Measurements from ENCODE around the gene NXN. TPM values are rescaled to one million over a fixed set of nuclear protein-coding genes. Genes with fewer than 3 reads are reported as not detected.

Gene NXN
- total RNA-seq, 5 donors from 2014 or later (not counting 1 experiment from before 2014, with no cell fraction given): 0.56 to 1.3 (median 0.96) TPM

- Histone ChIP-seq H3K4me1 (ENCODE audit: control insufficient read depth in 1 of 2, extremely low read depth in 1 of 2, insufficient read depth in 2 of 2, low read length in 2 of 2) (no peaks in the 10 kb centered on the region), H3K9me3 (no peaks in the 10 kb centered on the region), H3K27ac (ENCODE audit: low read length) (no peak overlapping the region), H3K36me3 (ENCODE audit: control insufficient read depth in 2 of 2, extremely low read depth in 1 of 2, insufficient read depth in 1 of 2, low read length in 1 of 2) (no peaks in the 10 kb centered on the region), H3K4me3 (ENCODE audit: control insufficient read depth in 1 of 2, extremely low read depth in 1 of 2, low read length in 1 of 2) (no peak overlapping the region), H3K27me3 (replicated peaks in 1 of 2; ENCODE audit: control insufficient read depth in 2 of 2, extremely low read depth in 1 of 2, insufficient read depth in 2 of 2, low read length in 1 of 2) (peaks cover 2 to 63% of the 10 kb centered on the region in 2 experiments)
- DNase-seq: no peak
- CTCF ChIA-PET: interaction anchor here in 1 of 2 donors (0.6 kb wide), 1 partner anchor 19 kb away, joined by 4 read pairs; no protein-coding TSS in a partner anchor
- ATAC-seq (replicated peaks in 1 of 4): no peak
- no peaks in the 10 kb centered on the region for H3K9me3 Mint-ChIP-seq
- POLR2A ChIA-PET: interaction anchor here in 1 of 2 donors (0.7 kb wide), 1 partner anchor 53 kb away, joined by 7 read pairs; no protein-coding TSS in a partner anchor
- peaks cover 3 to 5% (median 5%) of the 10 kb centered on the region in 3 donors for H3K4me1 Mint-ChIP-seq
- H3K27me3 Mint-ChIP-seq: peaks cover 38 to 62% of the 10 kb centered on the region in 2 donors
- no peak overlapping the region for H3K4me3 Mint-ChIP-seq
- no peak overlapping the region for H3K27ac Mint-ChIP-seq
- no CpG with 5 or more reads among the region's 9 CpGs for WGBS (ENCODE audit: insufficient coverage)
- H3K36me3 Mint-ChIP-seq: no peaks in the 10 kb centered on the region
These were observed 9.2 kb downstream of the NXN start for GRCh38 chr17:970364-970763.

GRCh38 chr17:969811-970355, 9.7 kb downstream of the NXN start:
- DNase-seq (no peak), ATAC-seq (replicated peaks in 1 of 4) (no peak)
- no peak overlapping the region for H3K4me3 Mint-ChIP-seq
- H3K27ac Mint-ChIP-seq: no peak overlapping the region
- no peaks in the 10 kb centered on the region for H3K9me3 Mint-ChIP-seq
- ChIA-PET CTCF (interaction anchor here in 1 of 2 donors (0.6 kb wide), 1 partner anchor 19 kb away, joined by 4 read pairs; no protein-coding TSS in a partner anchor), POLR2A (interaction anchor here in 1 of 2 donors (0.7 kb wide), 1 partner anchor 52 kb away, joined by 7 read pairs; no protein-coding TSS in a partner anchor)
- Histone ChIP-seq H3K4me3 (ENCODE audit: control insufficient read depth in 1 of 2, extremely low read depth in 1 of 2, low read length in 1 of 2) (no peak overlapping the region), H3K36me3 (ENCODE audit: control insufficient read depth in 2 of 2, extremely low read depth in 1 of 2, insufficient read depth in 1 of 2, low read length in 1 of 2) (no peaks in the 10 kb centered on the region), H3K27me3 (replicated peaks in 1 of 2; ENCODE audit: control insufficient read depth in 2 of 2, extremely low read depth in 1 of 2, insufficient read depth in 2 of 2, low read length in 1 of 2) (peaks cover 2 to 61% of the 10 kb centered on the region in 2 experiments), H3K9me3 (no peaks in the 10 kb centered on the region), H3K27ac (ENCODE audit: low read length) (no peak overlapping the region), H3K4me1 (ENCODE audit: control insufficient read depth in 1 of 2, extremely low read depth in 1 of 2, insufficient read depth in 2 of 2, low read length in 2 of 2) (no peaks in the 10 kb centered on the region)
- 65% methylated on average over 13 of the region's 18 CpGs for WGBS (ENCODE audit: insufficient coverage)
- peaks cover 39 to 60% of the 10 kb centered on the region in 2 donors for H3K27me3 Mint-ChIP-seq
- H3K4me1 Mint-ChIP-seq: peaks cover 3 to 5% (median 5%) of the 10 kb centered on the region in 3 donors
- H3K36me3 Mint-ChIP-seq: no peaks in the 10 kb centered on the region

GRCh38 chr17:968812-969730, 10.5 kb downstream of the NXN start:
- Histone ChIP-seq H3K4me1 (ENCODE audit: control insufficient read depth in 1 of 2, extremely low read depth in 1 of 2, insufficient read depth in 2 of 2, low read length in 2 of 2) (no peaks in the 10 kb centered on the region), H3K4me3 (ENCODE audit: control insufficient read depth in 1 of 2, extremely low read depth in 1 of 2, low read length in 1 of 2) (no peak overlapping the region), H3K36me3 (ENCODE audit: control insufficient read depth in 2 of 2, extremely low read depth in 1 of 2, insufficient read depth in 1 of 2, low read length in 1 of 2) (no peaks in the 10 kb centered on the region), H3K9me3 (no peaks in the 10 kb centered on the region), H3K27ac (ENCODE audit: low read length) (no peak overlapping the region), H3K27me3 (replicated peaks in 1 of 2; ENCODE audit: control insufficient read depth in 2 of 2, extremely low read depth in 1 of 2, insufficient read depth in 2 of 2, low read length in 1 of 2) (peaks cover 2 to 61% of the 10 kb centered on the region in 2 experiments)
- peaks cover 3 to 5% (median 5%) of the 10 kb centered on the region in 3 donors for H3K4me1 Mint-ChIP-seq
- DNase-seq (no peak), ATAC-seq (replicated peaks in 1 of 4) (no peak)
- no peak overlapping the region for H3K4me3 Mint-ChIP-seq
- ChIA-PET POLR2A (no interaction called here), CTCF (no interaction called here)
- no peak overlapping the region for H3K27ac Mint-ChIP-seq
- 83% methylated on average over 18 of the region's 24 CpGs for WGBS (ENCODE audit: insufficient coverage)
- H3K9me3 Mint-ChIP-seq: no peaks in the 10 kb centered on the region
- H3K27me3 Mint-ChIP-seq: peaks cover 44 to 59% of the 10 kb centered on the region in 2 donors
- no peaks in the 10 kb centered on the region for H3K36me3 Mint-ChIP-seq

GRCh38 chr17:967122-967521, 12.5 kb downstream of the NXN start:
- Mint-ChIP-seq H3K27ac (no peak overlapping the region), H3K36me3 (no peaks in the 10 kb centered on the region), H3K4me3 (no peak overlapping the region), H3K9me3 (no peaks in the 10 kb centered on the region), H3K4me1 (peaks cover 3 to 5% (median 5%) of the 10 kb centered on the region in 3 donors), H3K27me3 (peaks cover 39 to 63% of the 10 kb centered on the region in 2 donors)
- H3K27ac ChIP-seq (ENCODE audit: low read length): no peak overlapping the region
- no peaks in the 10 kb centered on the region for H3K36me3 ChIP-seq (ENCODE audit: control insufficient read depth in 2 of 2, extremely low read depth in 1 of 2, insufficient read depth in 1 of 2, low read length in 1 of 2)
- H3K27me3 ChIP-seq (replicated peaks in 1 of 2; ENCODE audit: control insufficient read depth in 2 of 2, extremely low read depth in 1 of 2, insufficient read depth in 2 of 2, low read length in 1 of 2): peaks cover 0 to 57% of the 10 kb centered on the region in 2 experiments
- H3K9me3 ChIP-seq: no peaks in the 10 kb centered on the region
- POLR2A ChIA-PET: no interaction called here
- H3K4me1 ChIP-seq (ENCODE audit: control insufficient read depth in 1 of 2, extremely low read depth in 1 of 2, insufficient read depth in 2 of 2, low read length in 2 of 2): no peaks in the 10 kb centered on the region
- DNase-seq (no peak), ATAC-seq (replicated peaks in 1 of 4) (no peak)
- H3K4me3 ChIP-seq (ENCODE audit: control insufficient read depth in 1 of 2, extremely low read depth in 1 of 2, low read length in 1 of 2): no peak overlapping the region
- CTCF ChIA-PET: interaction anchor here in 1 of 2 donors (0.5 kb wide), 1 partner anchor 251 kb away, joined by 6 read pairs; no protein-coding TSS in a partner anchor
- 90% methylated on average over 9 of the region's 9 CpGs for WGBS (ENCODE audit: insufficient coverage)

- POLR2A ChIA-PET: no interaction called here
- no peaks in the 10 kb centered on the region for H3K4me1 ChIP-seq (ENCODE audit: control insufficient read depth in 1 of 2, extremely low read depth in 1 of 2, insufficient read depth in 2 of 2, low read length in 2 of 2)
- peaks cover 0 to 49% of the 10 kb centered on the region in 2 experiments for H3K27me3 ChIP-seq (replicated peaks in 1 of 2; ENCODE audit: control insufficient read depth in 2 of 2, extremely low read depth in 1 of 2, insufficient read depth in 2 of 2, low read length in 1 of 2)
- DNase-seq (no peak), ATAC-seq (replicated peaks in 1 of 4) (no peak)
- peaks cover 44 to 51% of the 10 kb centered on the region in 2 donors for H3K27me3 Mint-ChIP-seq
- no peaks in the 10 kb centered on the region for H3K9me3 Mint-ChIP-seq
- no peaks in the 10 kb centered on the region for H3K36me3 ChIP-seq (ENCODE audit: control insufficient read depth in 2 of 2, extremely low read depth in 1 of 2, insufficient read depth in 1 of 2, low read length in 1 of 2)
- CTCF ChIA-PET: no interaction called here
- H3K36me3 Mint-ChIP-seq: no peaks in the 10 kb centered on the region
- no peak overlapping the region for H3K4me3 Mint-ChIP-seq
- no peaks in the 10 kb centered on the region for H3K9me3 ChIP-seq
- H3K4me1 Mint-ChIP-seq: peaks cover 3 to 5% (median 5%) of the 10 kb centered on the region in 3 donors
- no peak overlapping the region for H3K4me3 ChIP-seq (ENCODE audit: control insufficient read depth in 1 of 2, extremely low read depth in 1 of 2, low read length in 1 of 2)
- H3K27ac ChIP-seq (ENCODE audit: low read length): no peak overlapping the region
- 66% methylated on average over 3 of the region's 12 CpGs for WGBS (ENCODE audit: insufficient coverage)
- no peak overlapping the region for H3K27ac Mint-ChIP-seq
These were observed 14.1 kb downstream of the NXN start for GRCh38 chr17:965311-965989.

- no peak overlapping the region for H3K4me3 ChIP-seq (ENCODE audit: control insufficient read depth in 1 of 2, extremely low read depth in 1 of 2, low read length in 1 of 2)
- H3K27ac ChIP-seq (ENCODE audit: low read length): no peak overlapping the region
- H3K9me3 ChIP-seq: no peaks in the 10 kb centered on the region
- ChIA-PET CTCF (no interaction called here), POLR2A (no interaction called here)
- DNase-seq (no peak), ATAC-seq (replicated peaks in 1 of 4) (no peak)
- Mint-ChIP-seq H3K27ac (no peak overlapping the region), H3K4me1 (peaks cover under 1 to 3% (median 3%) of the 10 kb centered on the region in 3 donors), H3K27me3 (peaks cover 42 to 48% of the 10 kb centered on the region in 2 donors), H3K9me3 (no peaks in the 10 kb centered on the region), H3K4me3 (no peak overlapping the region), H3K36me3 (no peaks in the 10 kb centered on the region)
- 66% methylated on average over 6 of the region's 14 CpGs for WGBS (ENCODE audit: insufficient coverage)
- no peaks in the 10 kb centered on the region for H3K4me1 ChIP-seq (ENCODE audit: control insufficient read depth in 1 of 2, extremely low read depth in 1 of 2, insufficient read depth in 2 of 2, low read length in 2 of 2)
- H3K27me3 ChIP-seq (replicated peaks in 1 of 2; ENCODE audit: control insufficient read depth in 2 of 2, extremely low read depth in 1 of 2, insufficient read depth in 2 of 2, low read length in 1 of 2): peaks cover 0 to 43% of the 10 kb centered on the region in 2 experiments
- H3K36me3 ChIP-seq (ENCODE audit: control insufficient read depth in 2 of 2, extremely low read depth in 1 of 2, insufficient read depth in 1 of 2, low read length in 1 of 2): no peaks in the 10 kb centered on the region
These were observed 14.7 kb downstream of the NXN start for GRCh38 chr17:964876-965275.

Data from T-cell (primary cell).